Measurements from ENCODE around the gene CHRNA1.

GRCh38 chr2:174703430-174703829, 60.8 kb downstream of the CHRNA1 start:
- TF ChIP-seq CTCF (IDR thresholded peaks at IDR 0.05; ENCODE audit: poor library complexity, severe bottlenecking) (no peak), EZH2 (IDR thresholded peaks at IDR 0.05; ENCODE audit: borderline replicate concordance, insufficient read depth, low read length, poor library complexity, severe bottlenecking) (no peak)

Data from neural cell (in vitro differentiated cells).